ENCODE data around the gene GFPT1.

GFPT1 gene

DNA sequence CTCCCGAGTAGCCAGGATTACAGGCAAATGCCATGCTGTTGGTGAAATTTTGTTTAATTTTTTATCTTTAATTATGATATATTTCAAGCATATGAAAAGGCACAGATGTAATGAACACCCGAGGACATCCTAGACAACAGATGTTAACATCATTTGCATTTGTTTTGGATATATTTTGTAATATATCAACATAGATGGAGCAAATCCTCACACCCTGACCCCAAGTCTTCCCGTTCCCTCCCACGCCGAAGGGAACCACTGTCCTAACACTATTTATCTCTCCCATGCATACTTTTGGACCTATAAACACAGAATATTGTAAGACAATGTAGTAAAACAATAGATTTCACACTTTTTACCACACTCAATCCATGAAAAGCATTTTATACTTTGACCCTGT, 99.5 kb downstream of the GFPT1 start:
- Histone ChIP-seq H3K9me3 (ENCODE audit: control insufficient read depth, insufficient read depth, low read depth, low read length) (no peaks in the 10 kb centered on the region), H3K4me1 (ENCODE audit: control insufficient read depth, insufficient read depth, low read length) (no peaks in the 10 kb centered on the region), H3K4me3 (ENCODE audit: low read depth, low read length) (no peak overlapping the region), H3K36me3 (ENCODE audit: control insufficient read depth in 2 of 2, insufficient read depth in 1 of 2, low read length in 2 of 2) (no peaks in the 10 kb centered on the region), H3K27ac (ENCODE audit: extremely low read depth, low read depth, low read length) (no peak overlapping the region)
- CTCF ChIA-PET: interaction anchor here (0.7 kb wide), 1 partner anchor 282 kb away, joined by 4 read pairs; no protein-coding TSS in a partner anchor
- TF ChIP-seq, protein P1, sequence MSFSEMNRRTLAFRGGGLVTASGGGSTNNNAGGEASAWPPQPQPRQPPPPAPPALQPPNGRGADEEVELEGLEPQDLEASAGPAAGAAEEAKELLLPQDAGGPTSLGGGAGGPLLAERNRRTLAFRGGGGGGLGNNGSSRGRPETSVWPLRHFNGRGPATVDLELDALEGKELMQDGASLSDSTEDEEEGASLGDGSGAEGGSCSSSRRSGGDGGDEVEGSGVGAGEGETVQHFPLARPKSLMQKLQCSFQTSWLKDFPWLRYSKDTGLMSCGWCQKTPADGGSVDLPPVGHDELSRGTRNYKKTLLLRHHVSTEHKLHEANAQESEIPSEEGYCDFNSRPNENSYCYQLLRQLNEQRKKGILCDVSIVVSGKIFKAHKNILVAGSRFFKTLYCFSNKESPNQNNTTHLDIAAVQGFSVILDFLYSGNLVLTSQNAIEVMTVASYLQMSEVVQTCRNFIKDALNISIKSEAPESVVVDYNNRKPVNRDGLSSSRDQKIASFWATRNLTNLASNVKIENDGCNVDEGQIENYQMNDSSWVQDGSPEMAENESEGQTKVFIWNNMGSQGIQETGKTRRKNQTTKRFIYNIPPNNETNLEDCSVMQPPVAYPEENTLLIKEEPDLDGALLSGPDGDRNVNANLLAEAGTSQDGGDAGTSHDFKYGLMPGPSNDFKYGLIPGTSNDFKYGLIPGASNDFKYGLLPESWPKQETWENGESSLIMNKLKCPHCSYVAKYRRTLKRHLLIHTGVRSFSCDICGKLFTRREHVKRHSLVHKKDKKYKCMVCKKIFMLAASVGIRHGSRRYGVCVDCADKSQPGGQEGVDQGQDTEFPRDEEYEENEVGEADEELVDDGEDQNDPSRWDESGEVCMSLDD (tag by site-specific recombination; IDR thresholded peaks at IDR 0.05): no peak
- no peak for TF ChIP-seq ZIC2 (tag by site-specific recombination; IDR thresholded peaks at IDR 0.05)
- TF ChIP-seq, protein P2, sequence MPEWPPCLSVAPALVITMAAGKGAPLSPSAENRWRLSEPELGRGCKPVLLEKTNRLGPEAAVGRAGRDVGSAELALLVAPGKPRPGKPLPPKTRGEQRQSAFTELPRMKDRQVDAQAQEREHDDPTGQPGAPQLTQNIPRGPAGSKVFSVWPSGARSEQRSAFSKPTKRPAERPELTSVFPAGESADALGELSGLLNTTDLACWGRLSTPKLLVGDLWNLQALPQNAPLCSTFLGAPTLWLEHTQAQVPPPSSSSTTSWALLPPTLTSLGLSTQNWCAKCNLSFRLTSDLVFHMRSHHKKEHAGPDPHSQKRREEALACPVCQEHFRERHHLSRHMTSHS (tag by site-specific recombination; IDR thresholded peaks at IDR 0.05): no peak
- TF ChIP-seq ZNF768 (tag by site-specific recombination; IDR thresholded peaks at IDR 0.05): no peak
- TF ChIP-seq, protein P3, sequence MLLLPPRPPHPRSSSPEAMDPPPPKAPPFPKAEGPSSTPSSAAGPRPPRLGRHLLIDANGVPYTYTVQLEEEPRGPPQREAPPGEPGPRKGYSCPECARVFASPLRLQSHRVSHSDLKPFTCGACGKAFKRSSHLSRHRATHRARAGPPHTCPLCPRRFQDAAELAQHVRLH (tag by site-specific recombination; IDR thresholded peaks at IDR 0.05): no peak
- TF ChIP-seq ZNF404 (tag by site-specific recombination; IDR thresholded peaks at IDR 0.05): no peak
- TF ChIP-seq ZBTB48 (tag by site-specific recombination; IDR thresholded peaks at IDR 0.05): no peak
- no peak for TF ChIP-seq ZNF26 (tag by site-specific recombination; IDR thresholded peaks at IDR 0.05)
- TF ChIP-seq, protein P4, sequence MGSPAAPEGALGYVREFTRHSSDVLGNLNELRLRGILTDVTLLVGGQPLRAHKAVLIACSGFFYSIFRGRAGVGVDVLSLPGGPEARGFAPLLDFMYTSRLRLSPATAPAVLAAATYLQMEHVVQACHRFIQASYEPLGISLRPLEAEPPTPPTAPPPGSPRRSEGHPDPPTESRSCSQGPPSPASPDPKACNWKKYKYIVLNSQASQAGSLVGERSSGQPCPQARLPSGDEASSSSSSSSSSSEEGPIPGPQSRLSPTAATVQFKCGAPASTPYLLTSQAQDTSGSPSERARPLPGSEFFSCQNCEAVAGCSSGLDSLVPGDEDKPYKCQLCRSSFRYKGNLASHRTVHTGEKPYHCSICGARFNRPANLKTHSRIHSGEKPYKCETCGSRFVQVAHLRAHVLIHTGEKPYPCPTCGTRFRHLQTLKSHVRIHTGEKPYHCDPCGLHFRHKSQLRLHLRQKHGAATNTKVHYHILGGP (tag by site-specific recombination; IDR thresholded peaks at IDR 0.05): no peak
- TF ChIP-seq SCRT1 (tag by site-specific recombination; IDR thresholded peaks at IDR 0.05; ENCODE audit: borderline replicate concordance): no peak
- TF ChIP-seq ZNF548 (tag by site-specific recombination; IDR thresholded peaks at IDR 0.05): no peak
- POLR2A ChIA-PET: interaction anchor here (0.5 kb wide), 1 partner anchor 18 kb away, joined by 4 read pairs; no protein-coding TSS in a partner anchor

GRCh38 chr2:69285379-69285894, 101.6 kb downstream of the GFPT1 start:
- ChIA-PET POLR2A (no interaction called here), CTCF (interaction anchor here (1.0 to 1.4 kb wide), 4 partner anchors 14 to 535 kb away, joined by 3 to 4 read pairs (median 4); no protein-coding TSS in a partner anchor)
- Histone ChIP-seq H3K4me1 (ENCODE audit: control insufficient read depth, insufficient read depth, low read length) (no peaks in the 10 kb centered on the region), H3K36me3 (ENCODE audit: control insufficient read depth in 2 of 2, insufficient read depth in 1 of 2, low read length in 2 of 2) (no peaks in the 10 kb centered on the region), H3K4me3 (ENCODE audit: low read depth, low read length) (no peak overlapping the region), H3K9me3 (ENCODE audit: control insufficient read depth, insufficient read depth, low read depth, low read length) (no peaks in the 10 kb centered on the region), H3K27ac (ENCODE audit: extremely low read depth, low read depth, low read length) (no peak overlapping the region)
- no peak for TF ChIP-seq ZNF157 (tag by site-specific recombination; IDR thresholded peaks at IDR 0.05)
- TF ChIP-seq PRDM1 (tag by site-specific recombination; IDR thresholded peaks at IDR 0.05): no peak
- TF ChIP-seq, protein P5, sequence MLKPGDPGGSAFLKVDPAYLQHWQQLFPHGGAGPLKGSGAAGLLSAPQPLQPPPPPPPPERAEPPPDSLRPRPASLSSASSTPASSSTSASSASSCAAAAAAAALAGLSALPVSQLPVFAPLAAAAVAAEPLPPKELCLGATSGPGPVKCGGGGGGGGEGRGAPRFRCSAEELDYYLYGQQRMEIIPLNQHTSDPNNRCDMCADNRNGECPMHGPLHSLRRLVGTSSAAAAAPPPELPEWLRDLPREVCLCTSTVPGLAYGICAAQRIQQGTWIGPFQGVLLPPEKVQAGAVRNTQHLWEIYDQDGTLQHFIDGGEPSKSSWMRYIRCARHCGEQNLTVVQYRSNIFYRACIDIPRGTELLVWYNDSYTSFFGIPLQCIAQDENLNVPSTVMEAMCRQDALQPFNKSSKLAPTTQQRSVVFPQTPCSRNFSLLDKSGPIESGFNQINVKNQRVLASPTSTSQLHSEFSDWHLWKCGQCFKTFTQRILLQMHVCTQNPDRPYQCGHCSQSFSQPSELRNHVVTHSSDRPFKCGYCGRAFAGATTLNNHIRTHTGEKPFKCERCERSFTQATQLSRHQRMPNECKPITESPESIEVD (tag by site-specific recombination; IDR thresholded peaks at IDR 0.05): no peak
- no peak for TF ChIP-seq ZFP3 (tag by site-specific recombination; IDR thresholded peaks at IDR 0.05; ENCODE audit: low read depth)
- TF ChIP-seq ZNF112 (tag by site-specific recombination; IDR thresholded peaks at IDR 0.05): no peak
- TF ChIP-seq ZNF155 (tag by site-specific recombination; IDR thresholded peaks at IDR 0.05): no peak
- TF ChIP-seq KLF8 (tag by site-specific recombination; IDR thresholded peaks at IDR 0.05): no peak
- no peak for TF ChIP-seq ZNF350 (tag by site-specific recombination; IDR thresholded peaks at IDR 0.05)

Measured in HEK293 (cell line).